DMS153 treated with DMSO at 0.1 percent for 48 hours (cell line): ENCODE data around the gene SENP6.
"Not testable (repeated sequence)": the region's sequence is repeated elsewhere in the genome, so short reads cannot be mapped to it uniquely, and the experiment has no call there.

ENCODE experiments used
- DNase-seq: peaks from one replicate; lab custom pipeline; 2025; ENCODE audit not compliant: unreplicated experiment; lab: John Stamatoyannopoulos, UW

The SENP6 gene

GRCh38 chr6:75601304-75602245, at the start of gene SENP6:
TSS of gene SENP6 (plus strand) at chr6:75601880. CDS start at chr6:75602525, 645 bp downstream.
- peak; percentile 75 for DNase-seq

GRCh38 chr6:75556240-75556639, 45.4 kb upstream of the SENP6 start:
- DNase-seq, result no peak

GRCh38 chr6:75557068-75557467, 44.6 kb upstream of the SENP6 start:
- DNase-seq, result no peak

- peak; percentile 9 for DNase-seq
Measured at GRCh38 chr6:75563032-75563431, 38.6 kb upstream of the SENP6 start.

- DNase-seq, result no peak
Measured at GRCh38 chr6:75566137-75566767, 35.4 kb upstream of the SENP6 start.

- DNase-seq, result no peak
Measured at GRCh38 chr6:75568100-75568499, 33.6 kb upstream of the SENP6 start.

- DNase-seq, result no peak
Measured at GRCh38 chr6:75568965-75569364, 32.7 kb upstream of the SENP6 start.

GRCh38 chr6:75570671-75571070, 31.0 kb upstream of the SENP6 start:
- DNase-seq, result not testable (repeated sequence)

GRCh38 chr6:75572072-75572471, 29.6 kb upstream of the SENP6 start:
- no peak for DNase-seq

- no peak for DNase-seq
Measured at GRCh38 chr6:75579951-75580350, 21.7 kb upstream of the SENP6 start.

GRCh38 chr6:75581231-75581630, 20.4 kb upstream of the SENP6 start:
- no peak for DNase-seq

- DNase-seq, result not testable (repeated sequence)
Measured at GRCh38 chr6:75584552-75584951, 17.1 kb upstream of the SENP6 start.

- no peak for DNase-seq
Measured at GRCh38 chr6:75588948-75589347, 12.7 kb upstream of the SENP6 start.

GRCh38 chr6:75590370-75590769, 11.3 kb upstream of the SENP6 start:
- DNase-seq, result no peak

GRCh38 chr6:75596380-75596779, 5.3 kb upstream of the SENP6 start:
- DNase-seq, result not testable (repeated sequence)

- DNase-seq, result peak; percentile 27
Measured at GRCh38 chr6:75600768-75601167, 912 bp upstream of the SENP6 start.

GRCh38 chr6:75602246-75603105, 796 bp downstream of the SENP6 start:
- peak; percentile 33 for DNase-seq

- DNase-seq, result no peak
Measured at GRCh38 chr6:75603106-75603420, 1.4 kb downstream of the SENP6 start.

GRCh38 chr6:75604294-75604693, 2.6 kb downstream of the SENP6 start:
- no peak for DNase-seq

GRCh38 chr6:75605635-75606034, 4.0 kb downstream of the SENP6 start:
- no peak for DNase-seq

GRCh38 chr6:75608304-75608703, 6.6 kb downstream of the SENP6 start:
- no peak for DNase-seq
